ENCODE results near the gene PPP1R3G. TPM values are rescaled to one million over a fixed set of nuclear protein-coding genes. Genes with fewer than 3 reads are reported as not detected.

PPP1R3G gene
- polyA plus RNA-seq, 1 donor (not counting 4 experiments of a cell fraction or from before 2014, with no cell fraction given) = 0.01 TPM

DNA sequence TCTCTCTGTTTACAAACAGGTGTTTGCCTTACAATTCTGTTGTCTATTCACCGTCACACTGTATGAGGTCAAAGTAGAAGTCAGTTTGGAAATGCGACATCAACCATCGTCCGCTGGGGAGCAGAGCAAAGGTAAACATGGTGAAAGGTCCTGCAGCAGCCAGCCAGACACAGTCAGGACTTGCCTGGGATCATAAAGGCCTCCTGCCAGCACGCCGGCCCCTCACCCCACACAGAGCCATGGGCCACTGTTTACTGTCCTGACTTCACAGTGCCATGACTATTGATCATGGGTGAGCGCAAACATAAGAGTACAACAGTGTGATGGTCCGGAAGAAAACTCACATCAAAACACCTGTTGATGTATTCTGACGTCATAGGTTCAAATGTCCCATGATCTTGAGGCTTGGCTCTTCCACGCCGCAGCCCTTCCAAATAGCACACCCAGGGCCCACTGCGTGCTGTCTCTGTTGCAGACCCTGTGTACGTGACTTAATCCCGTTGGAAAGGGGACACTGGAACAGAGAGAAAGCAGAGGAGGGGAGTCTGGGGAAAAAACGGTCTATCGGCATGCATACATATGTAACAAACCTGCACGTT, 16.9 kb upstream of the PPP1R3G start:
- Histone ChIP-seq H3K4me2 (ENCODE audit: control insufficient read depth, extremely low read depth, insufficient read depth, low read depth, low read length) (no peak overlapping the region), H3K4me1 (ENCODE audit: control insufficient read depth, extremely low read depth, insufficient read depth, low read length) (no peaks in the 10 kb centered on the region), H3K4me3 (ENCODE audit: control insufficient read depth in 2 of 3, extremely low read depth in 1 of 3, insufficient read depth in 2 of 3, low read depth in 1 of 3, low read length in 3 of 3) (no peak overlapping the region), H3K9me1 (ENCODE audit: control insufficient read depth, extremely low read depth, insufficient read depth, low read length) (no peaks in the 10 kb centered on the region), H3K9me3 (ENCODE audit: control insufficient read depth, low read depth, low read length) (no peaks in the 10 kb centered on the region), H3K9ac (ENCODE audit: control insufficient read depth, extremely low read depth, insufficient read depth, low read length) (no peak overlapping the region), H2AFZ (ENCODE audit: control insufficient read depth, low read length) (no peak overlapping the region), H4K20me1 (ENCODE audit: control insufficient read depth, extremely low read depth, insufficient read depth, low read length) (no peaks in the 10 kb centered on the region), H3K27ac (ENCODE audit: control insufficient read depth, insufficient read depth, low read length) (no peak overlapping the region), H3K27me3 (ENCODE audit: control insufficient read depth, extremely low read depth, insufficient read depth, low read length) (no peaks in the 10 kb centered on the region), H3K36me3 (ENCODE audit: control insufficient read depth in 2 of 2, extremely low read depth in 1 of 2, insufficient read depth in 2 of 2, low read length in 2 of 2) (no peaks in the 10 kb centered on the region), H3K79me2 (ENCODE audit: control insufficient read depth, insufficient read depth, low read length) (no peaks in the 10 kb centered on the region)
- DNase-seq (ENCODE audit: low read depth, low spot score) (no peak), FAIRE-seq (no peak)
- dilution Hi-C loops (cut with MboI; ENCODE audit: extremely low pct_ligation_motif_present, low sequenced_read_pairs) = no loop called here
- no peak for TF ChIP-seq EZH2 (IDR thresholded peaks at IDR 0.05; ENCODE audit: low read length)
- TF ChIP-seq, protein P1, sequence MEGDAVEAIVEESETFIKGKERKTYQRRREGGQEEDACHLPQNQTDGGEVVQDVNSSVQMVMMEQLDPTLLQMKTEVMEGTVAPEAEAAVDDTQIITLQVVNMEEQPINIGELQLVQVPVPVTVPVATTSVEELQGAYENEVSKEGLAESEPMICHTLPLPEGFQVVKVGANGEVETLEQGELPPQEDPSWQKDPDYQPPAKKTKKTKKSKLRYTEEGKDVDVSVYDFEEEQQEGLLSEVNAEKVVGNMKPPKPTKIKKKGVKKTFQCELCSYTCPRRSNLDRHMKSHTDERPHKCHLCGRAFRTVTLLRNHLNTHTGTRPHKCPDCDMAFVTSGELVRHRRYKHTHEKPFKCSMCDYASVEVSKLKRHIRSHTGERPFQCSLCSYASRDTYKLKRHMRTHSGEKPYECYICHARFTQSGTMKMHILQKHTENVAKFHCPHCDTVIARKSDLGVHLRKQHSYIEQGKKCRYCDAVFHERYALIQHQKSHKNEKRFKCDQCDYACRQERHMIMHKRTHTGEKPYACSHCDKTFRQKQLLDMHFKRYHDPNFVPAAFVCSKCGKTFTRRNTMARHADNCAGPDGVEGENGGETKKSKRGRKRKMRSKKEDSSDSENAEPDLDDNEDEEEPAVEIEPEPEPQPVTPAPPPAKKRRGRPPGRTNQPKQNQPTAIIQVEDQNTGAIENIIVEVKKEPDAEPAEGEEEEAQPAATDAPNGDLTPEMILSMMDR (optimal IDR thresholded peaks at IDR 0.05 in 1 of 3, IDR thresholded peaks at IDR 0.05 in 1 of 3, conservative IDR thresholded peaks at IDR 0.05 in 1 of 3; ENCODE audit: extremely low read depth in 1 of 3, insufficient read depth in 2 of 3, low read length in 3 of 3) = no peak

DNA sequence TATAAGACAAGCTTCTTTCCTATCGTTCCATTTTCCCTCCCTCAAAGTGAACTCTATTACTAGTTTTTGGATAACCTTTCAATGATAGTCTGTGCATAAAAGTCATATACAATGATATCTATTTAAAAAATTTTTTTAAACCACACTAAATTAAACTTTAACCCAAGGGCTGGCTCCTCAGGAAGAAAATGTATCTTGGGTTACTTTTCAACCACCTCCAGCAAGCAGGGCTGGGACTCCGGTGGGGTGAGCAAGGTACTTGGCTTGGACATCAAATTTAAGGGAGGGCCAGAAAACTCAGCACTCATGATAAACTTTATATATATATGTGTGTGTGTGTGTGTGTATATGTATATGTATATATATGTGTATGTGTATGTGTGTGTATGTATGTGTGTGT, 13.9 kb upstream of the PPP1R3G start:
- Histone ChIP-seq H3K4me1 (ENCODE audit: control insufficient read depth, extremely low read depth, insufficient read depth, low read length) (no peaks in the 10 kb centered on the region), H4K20me1 (ENCODE audit: control insufficient read depth, extremely low read depth, insufficient read depth, low read length) (no peaks in the 10 kb centered on the region), H3K4me2 (ENCODE audit: control insufficient read depth, extremely low read depth, insufficient read depth, low read depth, low read length) (no peak overlapping the region), H3K27ac (ENCODE audit: control insufficient read depth, insufficient read depth, low read length) (no peak overlapping the region), H3K9ac (ENCODE audit: control insufficient read depth, extremely low read depth, insufficient read depth, low read length) (no peak overlapping the region), H3K9me1 (ENCODE audit: control insufficient read depth, extremely low read depth, insufficient read depth, low read length) (no peaks in the 10 kb centered on the region), H3K36me3 (ENCODE audit: control insufficient read depth in 2 of 2, extremely low read depth in 1 of 2, insufficient read depth in 2 of 2, low read length in 2 of 2) (no peaks in the 10 kb centered on the region), H3K4me3 (ENCODE audit: control insufficient read depth in 2 of 3, extremely low read depth in 1 of 3, insufficient read depth in 2 of 3, low read depth in 1 of 3, low read length in 3 of 3) (no peak overlapping the region), H3K79me2 (ENCODE audit: control insufficient read depth, insufficient read depth, low read length) (no peaks in the 10 kb centered on the region), H3K27me3 (ENCODE audit: control insufficient read depth, extremely low read depth, insufficient read depth, low read length) (no peaks in the 10 kb centered on the region), H2AFZ (ENCODE audit: control insufficient read depth, low read length) (no peak overlapping the region), H3K9me3 (ENCODE audit: control insufficient read depth, low read depth, low read length) (no peaks in the 10 kb centered on the region)
- DNase-seq (ENCODE audit: low read depth, low spot score) (no peak), FAIRE-seq (no peak)
- dilution Hi-C loops (cut with MboI; ENCODE audit: extremely low pct_ligation_motif_present, low sequenced_read_pairs) = no loop called here
- TF ChIP-seq, protein P1 (optimal IDR thresholded peaks at IDR 0.05 in 1 of 3, IDR thresholded peaks at IDR 0.05 in 1 of 3, conservative IDR thresholded peaks at IDR 0.05 in 1 of 3; ENCODE audit: extremely low read depth in 1 of 3, insufficient read depth in 2 of 3, low read length in 3 of 3) = no peak
- TF ChIP-seq EZH2 (IDR thresholded peaks at IDR 0.05; ENCODE audit: low read length) = no peak

Data from keratinocyte (primary cell).